Brain microvascular endothelial cell (primary cell): ENCODE measurements around the gene SLC4A2.

Experiments
- DNase-seq: peaks from one replicate; pipeline ENCODE4 v3.0.0-alpha.2; 2020
- H3K27ac ChIP-seq: fragments of 250-450 bp; sonication (Bioruptor Pico); 2 replicates; pipeline ENCODE4 v1.5.1; 2020; ENCODE audit warnings: mild to moderate bottlenecking, moderate library complexity
- H3K27me3 ChIP-seq: fragments of 250-450 bp; sonication (Bioruptor Pico); replicated peaks from 2 replicates; pipeline ENCODE4 v1.5.1; 2020; ENCODE audit warnings: mild to moderate bottlenecking
- H3K36me3 ChIP-seq: fragments of 250-450 bp; sonication (Bioruptor Pico); replicated peaks from 2 replicates; pipeline ENCODE4 v1.5.1; 2020; ENCODE audit warnings: mild to moderate bottlenecking
- H3K4me3 ChIP-seq: 2 replicates; pipeline ENCODE4 v1.5.1; 2011; ENCODE audit warnings: low read depth, mild to moderate bottlenecking, control low read depth, low read length, moderate library complexity
- in situ Hi-C: cut with HindIII; loops from 2 replicates; pipeline ENCODE4 v1.10.0; 2017; ENCODE audit warnings: low sequenced_read_pairs, low pct_ligation_motif_present
- TF ChIP-seq, protein P1 (sequence below): IDR thresholded peaks from 2 replicates; pipeline ENCODE4 v1.5.1; 2011; ENCODE audit warnings: low read depth, mild to moderate bottlenecking, moderate library complexity, low read length, control low read depth, inconsistent platforms; ENCODE audit errors: missing control alignments

Gene SLC4A2

DNA sequence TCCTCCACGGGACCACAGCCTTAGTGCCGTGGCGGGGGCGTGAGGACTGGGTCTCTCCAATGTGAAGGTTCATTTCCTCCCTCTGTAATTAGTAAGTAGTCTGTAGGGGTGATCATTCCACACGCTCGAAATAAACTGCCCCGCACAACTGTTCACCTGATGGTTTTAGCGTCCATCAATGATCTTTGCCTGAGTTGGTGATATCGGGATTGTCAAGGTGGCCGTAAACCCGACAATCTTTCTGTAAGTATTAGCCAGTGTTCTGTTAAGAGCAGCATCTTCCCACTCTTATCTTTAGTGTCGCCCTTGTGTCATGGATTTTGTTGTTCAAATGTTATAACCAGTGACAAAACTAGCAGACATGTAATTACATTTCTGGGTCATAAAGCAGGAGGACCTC, 44.6 kb downstream of the SLC4A2 start:
- TF ChIP-seq, protein P1, sequence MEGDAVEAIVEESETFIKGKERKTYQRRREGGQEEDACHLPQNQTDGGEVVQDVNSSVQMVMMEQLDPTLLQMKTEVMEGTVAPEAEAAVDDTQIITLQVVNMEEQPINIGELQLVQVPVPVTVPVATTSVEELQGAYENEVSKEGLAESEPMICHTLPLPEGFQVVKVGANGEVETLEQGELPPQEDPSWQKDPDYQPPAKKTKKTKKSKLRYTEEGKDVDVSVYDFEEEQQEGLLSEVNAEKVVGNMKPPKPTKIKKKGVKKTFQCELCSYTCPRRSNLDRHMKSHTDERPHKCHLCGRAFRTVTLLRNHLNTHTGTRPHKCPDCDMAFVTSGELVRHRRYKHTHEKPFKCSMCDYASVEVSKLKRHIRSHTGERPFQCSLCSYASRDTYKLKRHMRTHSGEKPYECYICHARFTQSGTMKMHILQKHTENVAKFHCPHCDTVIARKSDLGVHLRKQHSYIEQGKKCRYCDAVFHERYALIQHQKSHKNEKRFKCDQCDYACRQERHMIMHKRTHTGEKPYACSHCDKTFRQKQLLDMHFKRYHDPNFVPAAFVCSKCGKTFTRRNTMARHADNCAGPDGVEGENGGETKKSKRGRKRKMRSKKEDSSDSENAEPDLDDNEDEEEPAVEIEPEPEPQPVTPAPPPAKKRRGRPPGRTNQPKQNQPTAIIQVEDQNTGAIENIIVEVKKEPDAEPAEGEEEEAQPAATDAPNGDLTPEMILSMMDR = no peak
- Histone ChIP-seq H3K36me3 (no peaks in the 10 kb centered on the region), H3K4me3 (no peak overlapping the region), H3K27ac (no peak overlapping the region), H3K27me3 (no peaks in the 10 kb centered on the region)
- no peak for DNase-seq
- in situ Hi-C loops = no loop called here

DNA sequence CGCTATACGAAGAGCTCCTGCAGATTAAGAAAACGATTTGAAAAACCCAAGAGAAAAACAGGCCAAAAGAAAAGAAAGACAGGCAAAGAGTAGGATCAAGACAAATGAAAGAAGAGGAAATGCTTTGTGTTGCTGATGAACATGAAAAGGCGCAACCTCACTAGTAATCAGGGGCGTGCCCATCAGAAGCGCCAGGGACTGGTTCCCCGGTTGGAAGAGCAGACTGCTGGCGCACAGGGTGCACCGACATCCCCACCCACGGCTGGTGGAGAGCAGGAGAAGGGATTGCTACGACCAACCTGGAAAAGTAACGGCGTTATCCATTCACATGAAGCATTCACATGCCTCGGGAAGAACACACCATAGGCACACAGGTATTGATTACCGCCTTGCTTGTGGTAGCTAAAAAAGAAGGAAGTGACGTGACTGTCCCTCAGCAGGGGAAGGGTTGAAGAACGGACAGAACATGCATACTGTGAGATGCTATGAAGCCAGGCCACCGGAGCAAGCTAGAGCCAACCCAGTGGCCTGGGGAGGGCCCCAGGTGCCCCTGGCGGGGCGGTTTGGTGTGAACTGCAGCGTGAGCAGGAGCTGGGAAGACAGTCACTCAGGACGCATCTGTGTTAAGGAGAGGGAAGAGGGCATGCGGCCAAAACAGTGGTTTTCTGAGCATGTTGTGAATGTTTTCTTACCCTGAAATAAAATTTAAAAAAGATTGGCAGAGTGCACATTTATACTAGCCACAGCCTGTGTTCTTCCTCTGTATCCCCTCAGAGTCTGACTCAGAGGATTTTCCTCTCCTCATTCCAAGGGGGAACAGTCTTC, 45.2 kb downstream of the SLC4A2 start:
- TF ChIP-seq, protein P1 = no peak
- Histone ChIP-seq H3K27ac (peak overlapping the region; percentile 21), H3K27me3 (no peaks in the 10 kb centered on the region), H3K4me3 (no peak overlapping the region), H3K36me3 (no peaks in the 10 kb centered on the region)
- peak; percentile 84 for DNase-seq
- in situ Hi-C loops = no loop called here

DNA sequence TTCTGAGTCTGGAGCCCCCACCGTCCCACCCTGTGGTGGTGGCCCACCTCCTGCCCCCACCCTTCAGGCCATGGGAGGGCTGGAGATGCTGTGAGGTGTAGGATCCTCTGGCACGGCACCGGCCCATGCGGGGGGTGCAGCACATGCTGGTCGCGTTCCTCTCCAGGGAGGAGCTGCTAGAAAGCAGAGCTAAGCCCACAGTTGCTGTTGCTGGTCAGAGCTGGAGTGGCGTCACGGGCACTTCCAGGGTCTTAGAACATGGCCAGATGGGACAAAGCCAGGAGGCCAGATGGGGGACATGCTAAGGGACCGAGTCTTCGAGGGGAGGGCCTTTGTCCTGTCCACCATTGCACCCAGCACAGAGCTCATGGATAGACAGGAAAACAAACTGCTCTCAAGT, 48.5 kb downstream of the SLC4A2 start:
- no peak overlapping the region for H3K4me3 ChIP-seq
- in situ Hi-C loops = no loop called here
- DNase-seq = no peak
- TF ChIP-seq, protein P1 = no peak
- no peaks in the 10 kb centered on the region for H3K27me3 ChIP-seq
- no peak overlapping the region for H3K27ac ChIP-seq
- H3K36me3 ChIP-seq = no peaks in the 10 kb centered on the region

DNA sequence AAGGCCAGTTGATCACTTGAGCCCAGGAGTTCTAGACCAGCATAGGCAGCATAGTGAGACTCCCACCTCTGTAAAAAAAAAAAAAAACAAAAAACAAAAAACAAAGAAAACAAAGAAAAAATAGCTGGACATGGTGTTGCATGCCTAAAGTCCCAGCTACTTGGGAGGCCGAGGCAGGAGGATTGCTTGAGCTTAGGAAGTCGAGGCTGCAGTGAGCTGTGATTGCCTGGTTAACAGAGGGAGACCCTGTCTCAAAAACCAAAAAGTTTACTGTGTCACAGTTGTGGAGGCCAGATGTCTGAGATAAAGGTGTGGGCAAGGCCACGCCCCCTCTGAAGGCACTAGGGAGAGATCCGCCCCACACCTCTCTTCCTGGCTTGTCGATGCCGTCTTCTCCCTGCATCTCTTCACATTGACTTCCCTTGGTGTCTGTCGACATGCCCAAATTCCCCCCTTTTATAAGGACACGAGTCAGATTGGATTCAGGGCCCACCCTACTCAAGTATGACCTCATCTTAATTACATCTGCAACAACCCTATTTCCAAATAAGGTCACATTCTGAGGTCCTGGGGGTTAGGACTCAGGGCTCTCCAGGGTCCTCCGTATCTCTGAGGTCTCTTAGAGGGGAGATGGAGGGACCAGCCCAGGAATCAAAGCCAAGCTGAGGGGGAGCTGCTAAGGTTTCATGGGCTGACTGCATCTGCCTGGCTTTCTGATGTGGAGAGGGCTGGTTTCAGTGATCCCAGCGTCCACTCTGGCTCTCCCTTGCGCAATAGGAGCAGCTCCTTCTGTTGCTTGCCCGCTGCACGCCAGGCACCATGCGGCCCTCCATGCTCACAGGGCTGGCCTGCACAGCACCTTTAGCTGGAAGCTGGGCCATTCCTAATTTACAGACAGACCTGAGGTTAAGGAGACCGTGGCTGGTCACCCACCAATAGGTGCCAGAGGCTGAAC, 50.0 kb downstream of the SLC4A2 start:
- H3K4me3 ChIP-seq = no peak overlapping the region
- in situ Hi-C loops = no loop called here

DNA sequence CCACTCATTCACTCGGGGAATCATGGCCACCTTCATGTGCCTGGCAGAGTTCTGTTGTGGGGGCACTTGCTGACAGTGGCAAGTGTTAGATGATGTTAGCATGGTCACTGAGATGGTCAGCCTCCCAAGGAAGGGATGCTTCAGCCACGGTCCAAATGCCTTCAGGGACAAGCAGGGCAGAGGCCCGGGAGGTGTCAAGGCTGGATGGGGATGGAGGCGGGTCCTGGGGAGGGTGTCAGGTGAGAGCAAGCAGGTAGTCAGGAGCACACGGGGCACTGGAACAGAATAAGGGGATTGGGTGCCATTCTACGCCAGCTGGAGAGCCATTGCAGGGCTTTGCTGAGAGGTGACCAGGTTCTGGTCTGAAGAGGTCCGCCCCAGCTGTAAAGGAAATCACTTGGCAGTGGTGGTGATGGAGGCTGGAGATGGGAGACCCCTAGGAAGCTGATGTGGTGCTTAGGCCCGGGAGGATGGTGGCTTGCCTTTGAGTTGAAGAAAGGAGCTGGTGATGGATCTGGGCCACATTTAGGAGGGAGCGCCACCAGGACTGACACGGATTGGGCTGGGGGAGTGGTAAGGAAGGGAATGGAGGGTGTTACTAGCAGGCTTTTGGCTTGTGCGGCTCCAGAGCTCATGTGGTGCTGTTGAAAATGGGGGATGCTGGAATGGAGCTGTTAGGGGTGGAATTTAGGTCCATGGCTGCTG, 51.0 kb downstream of the SLC4A2 start:
- H3K36me3 ChIP-seq = no peaks in the 10 kb centered on the region
- no peak overlapping the region for H3K27ac ChIP-seq
- no peak overlapping the region for H3K4me3 ChIP-seq
- TF ChIP-seq, protein P1 = no peak
- no peaks in the 10 kb centered on the region for H3K27me3 ChIP-seq
- DNase-seq = no peak
- in situ Hi-C loops = no loop called here

More for the DNA sequence above, 50.0 kb downstream of the SLC4A2 start:
- no peaks in the 10 kb centered on the region for H3K27me3 ChIP-seq
- H3K36me3 ChIP-seq = no peaks in the 10 kb centered on the region
- DNase-seq = no peak
- H3K27ac ChIP-seq = no peak overlapping the region
- TF ChIP-seq, protein P1 = no peak
